AG09319 (cell line): Measurements from ENCODE around the gene BTG3.

Source experiments
- DNase-seq: peaks from one replicate; pipeline ENCODE4 v3.0.0-alpha.2; 2010; ENCODE audit warnings: low read depth; ENCODE audit errors: extremely low read depth
- CTCF ChIP-seq: IDR thresholded peaks from 2 replicates; pipeline ENCODE4 v1.5.1; 2011; ENCODE audit warnings: low read depth, mild to moderate bottlenecking, inconsistent platforms, low read length, moderate library complexity

The BTG3 gene

DNA sequence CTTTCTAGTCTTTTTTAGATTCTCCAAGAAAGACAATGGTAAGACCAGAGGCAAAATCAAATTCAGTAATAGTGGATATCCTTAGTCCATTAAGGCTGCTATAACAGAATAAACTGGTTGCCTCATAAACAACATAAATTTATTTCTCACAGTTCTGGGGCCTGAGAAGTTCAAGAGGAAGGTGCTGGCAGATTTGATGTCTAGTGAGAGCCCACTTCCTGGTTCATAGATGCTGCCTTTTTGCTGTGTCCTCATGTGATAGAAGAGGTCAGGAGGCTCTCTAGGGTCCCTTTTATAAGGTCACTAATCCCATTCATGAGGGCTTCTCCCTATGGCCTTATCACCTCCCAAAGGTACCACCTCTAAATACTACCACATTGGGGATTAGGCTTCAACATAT lies 31.5 kb upstream of the BTG3 start:
- no peak for TF ChIP-seq CTCF
- no peak for DNase-seq

- no peak for TF ChIP-seq CTCF
- no peak for DNase-seq
These were observed 28.1 kb upstream of the BTG3 start for GRCh38 chr21:17640821-17641220.

DNA sequence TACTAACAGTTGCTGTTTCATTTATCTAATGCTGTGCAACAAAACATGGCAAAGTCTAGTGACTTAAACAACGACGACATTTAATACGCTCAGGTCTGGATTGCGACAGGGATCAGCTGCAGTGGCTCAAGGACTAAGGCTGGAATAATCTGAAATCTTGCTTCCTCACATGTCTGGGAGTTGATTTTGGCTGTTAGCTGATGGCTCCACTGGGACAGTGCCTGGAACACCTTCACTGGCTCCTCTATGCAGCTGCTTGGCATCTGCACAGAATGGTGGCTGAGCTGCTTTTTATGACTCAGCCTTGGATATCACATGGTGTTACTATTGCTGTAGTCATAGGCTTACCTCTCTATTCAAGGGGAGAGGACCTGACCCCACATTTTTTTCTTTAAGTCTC lies 24.0 kb upstream of the BTG3 start:
- no peak for TF ChIP-seq CTCF
- DNase-seq: no peak

DNA sequence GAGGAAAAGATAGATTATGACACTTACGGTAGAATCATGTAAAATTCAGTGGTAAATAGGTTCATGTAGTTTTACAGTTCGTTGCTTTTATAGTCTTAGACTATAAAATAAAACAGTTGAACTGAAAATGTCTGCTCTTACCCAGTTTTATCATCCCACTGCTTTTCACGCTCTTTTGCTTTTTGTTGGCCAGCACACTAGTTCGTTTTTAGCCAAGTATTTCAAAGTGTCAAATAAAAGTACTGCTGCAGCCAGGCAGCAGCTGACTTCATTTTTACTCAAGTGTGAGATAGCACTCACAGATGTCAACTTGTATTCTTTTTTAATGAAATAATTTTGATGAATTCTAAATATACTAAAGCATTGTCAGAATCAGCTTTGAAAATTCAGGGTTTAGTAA lies 18.5 kb upstream of the BTG3 start:
- no peak for TF ChIP-seq CTCF
- DNase-seq: no peak

- TF ChIP-seq CTCF: no peak
- DNase-seq: no peak
These were observed 9.3 kb upstream of the BTG3 start for GRCh38 chr21:17622018-17622417.

- no peak for DNase-seq
- no peak for TF ChIP-seq CTCF
These were observed 4.1 kb upstream of the BTG3 start for GRCh38 chr21:17616831-17617230.

GRCh38 chr21:17613242-17613676 lies 558 bp upstream of the BTG3 start:
- no peak for TF ChIP-seq CTCF
- no peak for DNase-seq
